Activated CD4-positive, alpha-beta T cell treated with anti-CD3 and anti-CD28 coated beads, Interleukin-2, amount 10 ng/mL, durations not matched to agents 7 days and 5 days (primary cell): ENCODE results near the gene CAPN10. TPM values are rescaled to one million over a fixed set of nuclear protein-coding genes. Genes with fewer than 3 reads are reported as not detected.

ENCODE experiments used
- CTCF ChIA-PET: fragments of 350-600 bp; sonication (Branson Sonifier 250); formaldehyde crosslinking; loops from one replicate; lab custom pipeline; 2021; ENCODE audit warnings: antibody characterized with exemption; lab: Charles Lee
- POLR2A ChIA-PET: fragments of 350-600 bp; sonication (Branson Sonifier 250); formaldehyde crosslinking; loops from one replicate; lab custom pipeline; 2021; ENCODE audit warnings: antibody characterized with exemption; lab: Charles Lee
- DNase-seq: peaks from one replicate; pipeline ENCODE4 v3.0.0-alpha.2; 2020
- H3K27ac Mint-ChIP-seq: one replicate; pipeline ENCODE4 v1.8.0; 2021; ENCODE audit warnings: mild to moderate bottlenecking, moderate library complexity, mixed read lengths
- H3K27me3 Mint-ChIP-seq: one replicate; pipeline ENCODE4 v1.8.0; 2021; ENCODE audit warnings: mixed read lengths
- H3K36me3 Mint-ChIP-seq: one replicate; pipeline ENCODE4 v1.8.0; 2021; ENCODE audit warnings: low read depth, mixed read lengths
- H3K4me1 Mint-ChIP-seq: one replicate; pipeline ENCODE4 v1.8.0; 2021; ENCODE audit warnings: mixed read lengths
- H3K4me3 Mint-ChIP-seq: one replicate; pipeline ENCODE4 v1.8.0; 2021; ENCODE audit warnings: mild to moderate bottlenecking, moderate library complexity, mixed read lengths
- H3K9me3 Mint-ChIP-seq: one replicate; pipeline ENCODE4 v1.8.0; 2021; ENCODE audit warnings: mixed read lengths
- total RNA-seq, 2 experiments: library from RNA; stranded (reverse); gene quantifications; one replicate each; pipeline ENCODE4 v1.2.3, GENCODE V29; 2021

Gene CAPN10
- total RNA-seq, 2 experiments from 2014 or later = 40.5 to 58.6 TPM

GRCh38 chr2:240637901-240638345 is 51.4 kb downstream of the CAPN10 start:
- Mint-ChIP-seq H3K36me3 (peaks cover 6% of the 10 kb centered on the region), H3K4me1 (no peaks in the 10 kb centered on the region), H3K27ac (no peak overlapping the region), H3K4me3 (no peak overlapping the region), H3K27me3 (peaks cover 3% of the 10 kb centered on the region), H3K9me3 (peaks cover 20% of the 10 kb centered on the region)
- no peak for DNase-seq
- CTCF ChIA-PET = no interaction called here
- POLR2A ChIA-PET = no interaction called here

GRCh38 chr2:240638512-240639160 is 52.1 kb downstream of the CAPN10 start:
- ChIA-PET CTCF (no interaction called here), POLR2A (no interaction called here)
- peaks cover 3% of the 10 kb centered on the region for H3K27me3 Mint-ChIP-seq
- H3K4me1 Mint-ChIP-seq = no peaks in the 10 kb centered on the region
- H3K4me3 Mint-ChIP-seq = no peak overlapping the region
- peaks cover 13% of the 10 kb centered on the region for H3K9me3 Mint-ChIP-seq
- H3K36me3 Mint-ChIP-seq = no peaks in the 10 kb centered on the region
- no peak for DNase-seq
- peak overlapping the region; percentile 41 for H3K27ac Mint-ChIP-seq

- ChIA-PET CTCF (no interaction called here), POLR2A (no interaction called here)
- DNase-seq = no peak
- peaks cover 3% of the 10 kb centered on the region for H3K27me3 Mint-ChIP-seq
- H3K27ac Mint-ChIP-seq = no peak overlapping the region
- no peak overlapping the region for H3K4me3 Mint-ChIP-seq
- H3K36me3 Mint-ChIP-seq = no peaks in the 10 kb centered on the region
- peaks cover 6% of the 10 kb centered on the region for H3K9me3 Mint-ChIP-seq
- no peaks in the 10 kb centered on the region for H3K4me1 Mint-ChIP-seq
Observed at GRCh38 chr2:240639566-240639965, 53.0 kb downstream of the CAPN10 start.

GRCh38 chr2:240640939-240641338 is 54.4 kb downstream of the CAPN10 start:
- Mint-ChIP-seq H3K4me3 (no peak overlapping the region), H3K9me3 (peaks cover 1% of the 10 kb centered on the region), H3K4me1 (peaks cover 4% of the 10 kb centered on the region), H3K36me3 (no peaks in the 10 kb centered on the region), H3K27ac (no peak overlapping the region), H3K27me3 (peaks cover 3% of the 10 kb centered on the region)
- DNase-seq = no peak
- ChIA-PET POLR2A (no interaction called here), CTCF (interaction anchor here (0.6 to 1.3 kb wide), 2 partner anchors 75 to 201 kb away, joined by 3 to 4 read pairs; no protein-coding TSS in a partner anchor)

GRCh38 chr2:240642061-240642805 is 55.7 kb downstream of the CAPN10 start:
- no peak for DNase-seq
- POLR2A ChIA-PET = no interaction called here
- H3K27ac Mint-ChIP-seq = no peak overlapping the region

GRCh38 chr2:240642806-240643092 is 56.2 kb downstream of the CAPN10 start:
- Mint-ChIP-seq H3K9me3 (peaks cover 1% of the 10 kb centered on the region), H3K27ac (no peak overlapping the region), H3K4me1 (peaks cover 10% of the 10 kb centered on the region), H3K4me3 (no peak overlapping the region), H3K27me3 (peaks cover 6% of the 10 kb centered on the region), H3K36me3 (no peaks in the 10 kb centered on the region)
- POLR2A ChIA-PET = no interaction called here
- CTCF ChIA-PET = interaction anchor here (0.6 to 1.5 kb wide), 2 partner anchors 10 to 663 kb away, joined by 3 to 4 read pairs; no protein-coding TSS in a partner anchor
- no peak for DNase-seq

More at GRCh38 chr2:240642061-240642805, 55.7 kb downstream of the CAPN10 start:
- no peak overlapping the region for H3K4me3 Mint-ChIP-seq
- no peaks in the 10 kb centered on the region for H3K36me3 Mint-ChIP-seq
- H3K9me3 Mint-ChIP-seq = peaks cover 1% of the 10 kb centered on the region
- H3K27me3 Mint-ChIP-seq = peaks cover 3% of the 10 kb centered on the region
- CTCF ChIA-PET = no interaction called here
- peaks cover 9% of the 10 kb centered on the region for H3K4me1 Mint-ChIP-seq

- peaks cover 1% of the 10 kb centered on the region for H3K9me3 Mint-ChIP-seq
- ChIA-PET POLR2A (no interaction called here), CTCF (interaction anchor here (0.6 to 1.5 kb wide), 3 partner anchors 10 to 663 kb away, joined by 3 to 4 read pairs (median 3); no protein-coding TSS in a partner anchor)
- peaks cover 10% of the 10 kb centered on the region for H3K4me1 Mint-ChIP-seq
- no peak for DNase-seq
- H3K4me3 Mint-ChIP-seq = no peak overlapping the region
- peaks cover 7% of the 10 kb centered on the region for H3K27me3 Mint-ChIP-seq
- H3K27ac Mint-ChIP-seq = no peak overlapping the region
- H3K36me3 Mint-ChIP-seq = no peaks in the 10 kb centered on the region
Observed at GRCh38 chr2:240643093-240643810, 56.7 kb downstream of the CAPN10 start.

GRCh38 chr2:240643811-240644150 is 57.2 kb downstream of the CAPN10 start:
- Mint-ChIP-seq H3K9me3 (peaks cover under 1% of the 10 kb centered on the region), H3K36me3 (no peaks in the 10 kb centered on the region), H3K27ac (no peak overlapping the region), H3K4me1 (peaks cover 10% of the 10 kb centered on the region), H3K4me3 (no peak overlapping the region), H3K27me3 (peaks cover 11% of the 10 kb centered on the region)
- no peak for DNase-seq
- ChIA-PET CTCF (interaction anchor here (1.4 to 1.5 kb wide), 2 partner anchors 9 to 79 kb away, joined by 3 to 4 read pairs; no protein-coding TSS in a partner anchor), POLR2A (interaction anchor here (0.7 kb wide), 1 partner anchor 77 kb away, joined by 3 read pairs; no protein-coding TSS in a partner anchor)

GRCh38 chr2:240644171-240644651 is 57.7 kb downstream of the CAPN10 start:
- ChIA-PET POLR2A (interaction anchor here (0.7 kb wide), 1 partner anchor 78 kb away, joined by 3 read pairs; no protein-coding TSS in a partner anchor), CTCF (interaction anchor here (1.4 to 1.5 kb wide), 2 partner anchors 9 to 79 kb away, joined by 3 to 4 read pairs; no protein-coding TSS in a partner anchor)
- Mint-ChIP-seq H3K4me1 (peaks cover 10% of the 10 kb centered on the region), H3K27me3 (peaks cover 13% of the 10 kb centered on the region), H3K36me3 (no peaks in the 10 kb centered on the region), H3K9me3 (no peaks in the 10 kb centered on the region), H3K27ac (no peak overlapping the region), H3K4me3 (no peak overlapping the region)
- DNase-seq = no peak

- H3K27me3 Mint-ChIP-seq = peaks cover 13% of the 10 kb centered on the region
- H3K27ac Mint-ChIP-seq = peak overlapping the region; percentile 46
- POLR2A ChIA-PET = no interaction called here
- CTCF ChIA-PET = no interaction called here
- no peaks in the 10 kb centered on the region for H3K36me3 Mint-ChIP-seq
- peaks cover 10% of the 10 kb centered on the region for H3K4me1 Mint-ChIP-seq
- DNase-seq = no peak
- H3K9me3 Mint-ChIP-seq = no peaks in the 10 kb centered on the region
- no peak overlapping the region for H3K4me3 Mint-ChIP-seq
Observed at GRCh38 chr2:240644859-240645301, 58.3 kb downstream of the CAPN10 start.

- ChIA-PET POLR2A (no interaction called here), CTCF (no interaction called here)
- no peaks in the 10 kb centered on the region for H3K9me3 Mint-ChIP-seq
- peaks cover 10% of the 10 kb centered on the region for H3K4me1 Mint-ChIP-seq
- H3K27me3 Mint-ChIP-seq = peaks cover 13% of the 10 kb centered on the region
- no peak overlapping the region for H3K27ac Mint-ChIP-seq
- DNase-seq = no peak
- no peaks in the 10 kb centered on the region for H3K36me3 Mint-ChIP-seq
- no peak overlapping the region for H3K4me3 Mint-ChIP-seq
Observed at GRCh38 chr2:240645346-240645745, 58.8 kb downstream of the CAPN10 start.

- Mint-ChIP-seq H3K27ac (peak overlapping the region; percentile 72), H3K9me3 (no peaks in the 10 kb centered on the region), H3K4me1 (peaks cover 10% of the 10 kb centered on the region), H3K27me3 (peaks cover 13% of the 10 kb centered on the region), H3K36me3 (no peaks in the 10 kb centered on the region), H3K4me3 (no peak overlapping the region)
- DNase-seq = no peak
- POLR2A ChIA-PET = no interaction called here
- CTCF ChIA-PET = no interaction called here
Observed at GRCh38 chr2:240645801-240646175, 59.3 kb downstream of the CAPN10 start.
